ENCODE measurements around the gene RELL2.

The RELL2 gene

GRCh38 chr5:141664733-141665461 is 28.1 kb downstream of the RELL2 start (continued):
- TF ChIP-seq REST (tag by site-specific recombination; IDR thresholded peaks at IDR 0.05): no peak
- no peak for TF ChIP-seq ZBTB11 (tag by site-specific recombination; conservative IDR thresholded peaks at IDR 0.05; ENCODE audit: low read depth)
- TF ChIP-seq CTCF (tag by site-specific recombination; IDR thresholded peaks at IDR 0.05): peak; percentile 42
- no peak for TF ChIP-seq ZBTB6 (tag by site-specific recombination; IDR thresholded peaks at IDR 0.05)
- no peak for TF ChIP-seq ZFP37 (tag by site-specific recombination; IDR thresholded peaks at IDR 0.05)
- TF ChIP-seq ZNF701 (tag by site-specific recombination; IDR thresholded peaks at IDR 0.05): no peak
- TF ChIP-seq ZNF561 (tag by site-specific recombination; IDR thresholded peaks at IDR 0.05; ENCODE audit: borderline replicate concordance): no peak
- TF ChIP-seq ZNF354C (tag by site-specific recombination; IDR thresholded peaks at IDR 0.05; ENCODE audit: borderline replicate concordance, low read depth): no peak
- no peak for TF ChIP-seq ZNF449 (tag by site-specific recombination; IDR thresholded peaks at IDR 0.05)
- TF ChIP-seq ZNF148 (tag by site-specific recombination; IDR thresholded peaks at IDR 0.05; ENCODE audit: borderline replicate concordance): no peak
- TF ChIP-seq ZNF776 (tag by site-specific recombination; IDR thresholded peaks at IDR 0.05; ENCODE audit: borderline replicate concordance): no peak
- TF ChIP-seq ZNF558 (tag by site-specific recombination; IDR thresholded peaks at IDR 0.05): no peak
- TF ChIP-seq SALL2 (tag by site-specific recombination; IDR thresholded peaks at IDR 0.05; ENCODE audit: borderline replicate concordance): no peak
- no peak for TF ChIP-seq ZBTB48 (tag by site-specific recombination; IDR thresholded peaks at IDR 0.05)
- TF ChIP-seq ZNF76 (tag by site-specific recombination; IDR thresholded peaks at IDR 0.05; ENCODE audit: borderline replicate concordance, low read depth): no peak
- TF ChIP-seq ZNF24 (tag by site-specific recombination; IDR thresholded peaks at IDR 0.05): no peak
- no peak for TF ChIP-seq ZNF140 (tag by site-specific recombination; IDR thresholded peaks at IDR 0.05)
- no peak for TF ChIP-seq BCL11B (tag by site-specific recombination; IDR thresholded peaks at IDR 0.05; ENCODE audit: low read depth)
- peak; percentile 86 for TF ChIP-seq ZNF660 (tag by site-specific recombination; IDR thresholded peaks at IDR 0.05)
- no peak for TF ChIP-seq ZNF530 (tag by site-specific recombination; IDR thresholded peaks at IDR 0.05; ENCODE audit: low read depth)
- no peak for TF ChIP-seq ZSCAN18 (tag by site-specific recombination; IDR thresholded peaks at IDR 0.05)

Measured in HEK293 (cell line).